ENCODE measurements around the gene KDM2B. TPM values are rescaled to one million over a fixed set of nuclear protein-coding genes. Genes with fewer than 3 reads are reported as not detected.

KDM2B gene
- total and polyA plus RNA-seq, 2 donors (not counting 3 experiments of a cell fraction or from before 2014, with no cell fraction given), result 26.8 to 37.3 TPM

DNA sequence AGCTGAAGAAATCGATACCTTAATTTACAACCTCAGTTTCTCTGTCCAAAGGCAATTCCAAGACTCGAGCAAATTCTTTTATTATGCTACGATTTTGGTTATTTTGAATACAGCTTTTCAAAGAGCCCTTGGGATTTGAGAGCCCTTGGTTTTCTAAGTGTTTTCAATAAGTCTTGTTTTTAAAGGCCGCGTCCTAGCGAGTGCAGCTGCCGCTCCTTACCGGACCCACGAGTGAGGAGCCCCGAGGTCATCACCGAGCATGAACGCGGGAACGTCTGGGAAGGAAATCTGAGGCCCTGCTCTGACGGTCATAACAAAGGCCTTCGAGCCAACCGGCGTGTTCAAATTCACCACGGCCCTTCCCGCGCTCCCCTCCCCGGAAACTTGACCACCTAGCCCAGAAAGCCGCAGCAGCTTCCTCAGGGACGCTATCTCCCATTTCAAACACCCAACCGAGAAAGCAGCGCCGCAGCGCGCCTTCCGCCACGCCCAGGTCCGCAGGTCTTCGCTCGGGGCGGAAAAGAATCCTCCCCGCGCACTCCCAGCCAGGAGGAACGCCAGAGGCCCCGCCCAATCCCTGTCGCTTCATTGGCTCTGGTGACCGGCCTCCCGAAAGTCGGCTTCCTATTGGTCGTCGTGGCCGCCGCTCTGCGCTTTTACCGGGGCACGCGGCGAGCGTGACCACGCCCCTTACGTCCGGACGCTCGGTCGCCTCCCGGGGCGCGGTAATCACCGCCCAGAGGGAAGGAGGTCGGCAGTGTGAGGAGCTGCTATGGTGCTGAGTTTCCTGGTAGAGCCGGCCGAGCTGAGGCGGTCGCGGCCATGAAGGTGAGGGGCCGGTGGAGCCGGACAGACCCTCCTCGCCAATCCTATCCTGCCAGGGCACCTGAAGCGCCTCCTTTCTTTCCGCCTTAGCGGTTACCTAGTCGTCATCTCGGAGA is 181.2 kb downstream of the KDM2B start, which contains the start of gene RNF34:
RNF34 (plus strand) TSS at position 728 of the 941 bp plus-strand sequence; CDS start at position 823, 95 bp downstream.
- ChIA-PET CTCF (interaction anchor here (0.8 to 3.2 kb wide), 10 partner anchors 8 to 123 kb away, joined by 3 to 21 read pairs (median 4); partner anchors contain the start of gene ANAPC5), POLR2A (interaction anchor here (0.6 to 1.6 kb wide), 5 partner anchors 8 to 83 kb away, joined by 3 to 12 read pairs (median 5); partner anchors contain the start of gene ANAPC5)
- Histone ChIP-seq H3K9me3 (replicated peaks; ENCODE audit: control insufficient read depth, insufficient read depth, low read length) (no peaks in the 10 kb centered on the region), H3K4me3 (replicated peaks in 1 of 3; ENCODE audit: insufficient read depth in 1 of 3, low read depth in 1 of 3, low read length in 3 of 3) (peak within 1 kb of the TSS; percentile 68 to 86 (median 86)), H2AFZ (ENCODE audit: low read depth, low read length) (peak within 1 kb of the TSS; percentile 42), H3K36me3 (ENCODE audit: control insufficient read depth in 2 of 2, extremely low read depth in 1 of 2, insufficient read depth in 2 of 2, low read length in 2 of 2) (peaks cover 0 to 2% of the 10 kb centered on the region in 2 experiments), H3K27ac (ENCODE audit: insufficient read depth, low read depth, low read length) (peak within 1 kb of the TSS; percentile 55), H3K79me2 (ENCODE audit: control insufficient read depth, insufficient read depth, low read length) (peaks cover 28% of the 10 kb centered on the region), H3K27me3 (ENCODE audit: control insufficient read depth in 2 of 2, insufficient read depth in 2 of 2, low read length in 2 of 2) (no peaks in the 10 kb centered on the region), H3K4me1 (ENCODE audit: control insufficient read depth, extremely low read depth, insufficient read depth, low read length) (peaks cover 19% of the 10 kb centered on the region), H4K20me1 (replicated peaks; ENCODE audit: control insufficient read depth, extremely low read depth, insufficient read depth, low read length) (no peaks in the 10 kb centered on the region), H3K9me1 (replicated peaks; ENCODE audit: control insufficient read depth, extremely low read depth, insufficient read depth, low read length) (no peaks in the 10 kb centered on the region), H3K9ac (replicated peaks; ENCODE audit: extremely low read depth, insufficient read depth, low read length) (peak within 1 kb of the TSS; percentile 70), H3K4me2 (ENCODE audit: insufficient read depth, low read length) (peak within 1 kb of the TSS; percentile 85)
- FAIRE-seq (peak; percentile 97), DNase-seq (ENCODE audit: low read depth, low spot score) (peak; percentile 98)
- BruUV-seq (replicated peaks), result TSS peak; percentile 90
- TF ChIP-seq, protein P1, sequence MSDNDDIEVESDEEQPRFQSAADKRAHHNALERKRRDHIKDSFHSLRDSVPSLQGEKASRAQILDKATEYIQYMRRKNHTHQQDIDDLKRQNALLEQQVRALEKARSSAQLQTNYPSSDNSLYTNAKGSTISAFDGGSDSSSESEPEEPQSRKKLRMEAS (IDR thresholded peaks at IDR 0.05; ENCODE audit: insufficient read depth, insufficient read length), result peak; percentile 10
- TF ChIP-seq POLR2A (IDR thresholded peaks at IDR 0.05; ENCODE audit: low read depth, low read length), result peak; percentile 97
- TF ChIP-seq JUN (IDR thresholded peaks at IDR 0.05; ENCODE audit: borderline replicate concordance, insufficient read depth, insufficient read length, low read depth), result no peak
- peak; percentile 93 for TF ChIP-seq POLR2AphosphoS5 (IDR thresholded peaks at IDR 0.05; ENCODE audit: insufficient read depth, low read depth, low read length)
- dilution Hi-C loops (cut with MboI; ENCODE audit: extremely low pct_ligation_motif_present, low sequenced_read_pairs), result no loop called here
- intact Hi-C loops (cut with micrococcal nuclease), result loop anchor here (1.0 to 5.0 kb wide), 5 partner anchors 11 to 102 kb away; partner anchors contain the start of genes ANAPC5 and CAMKK2

GRCh38 chr12:121398355-121398754 is 182.5 kb downstream of the KDM2B start:
- CTCF ChIA-PET, result no interaction called here
- Histone ChIP-seq H3K4me2 (ENCODE audit: insufficient read depth, low read length) (no peak overlapping the region), H3K27ac (ENCODE audit: insufficient read depth, low read depth, low read length) (no peak overlapping the region), H4K20me1 (replicated peaks; ENCODE audit: control insufficient read depth, extremely low read depth, insufficient read depth, low read length) (no peaks in the 10 kb centered on the region), H3K9ac (replicated peaks; ENCODE audit: extremely low read depth, insufficient read depth, low read length) (no peak overlapping the region), H3K4me1 (ENCODE audit: control insufficient read depth, extremely low read depth, insufficient read depth, low read length) (peaks cover 19% of the 10 kb centered on the region), H2AFZ (ENCODE audit: low read depth, low read length) (no peak overlapping the region), H3K9me1 (replicated peaks; ENCODE audit: control insufficient read depth, extremely low read depth, insufficient read depth, low read length) (no peaks in the 10 kb centered on the region), H3K4me3 (replicated peaks in 1 of 3; ENCODE audit: insufficient read depth in 1 of 3, low read depth in 1 of 3, low read length in 3 of 3) (no peak overlapping the region), H3K27me3 (ENCODE audit: control insufficient read depth in 2 of 2, insufficient read depth in 2 of 2, low read length in 2 of 2) (no peaks in the 10 kb centered on the region), H3K79me2 (ENCODE audit: control insufficient read depth, insufficient read depth, low read length) (peaks cover 26% of the 10 kb centered on the region), H3K9me3 (replicated peaks; ENCODE audit: control insufficient read depth, insufficient read depth, low read length) (no peaks in the 10 kb centered on the region), H3K36me3 (ENCODE audit: control insufficient read depth in 2 of 2, extremely low read depth in 1 of 2, insufficient read depth in 2 of 2, low read length in 2 of 2) (no peaks in the 10 kb centered on the region)
- BruUV-seq (replicated peaks), result no TSS peak
- intact Hi-C loops (cut with micrococcal nuclease) (no loop called here), dilution Hi-C loops (cut with MboI; ENCODE audit: extremely low pct_ligation_motif_present, low sequenced_read_pairs) (no loop called here)
- POLR2A ChIA-PET, result no interaction called here
- FAIRE-seq (no peak), DNase-seq (ENCODE audit: low read depth, low spot score) (no peak)
- TF ChIP-seq GATA2 (IDR thresholded peaks at IDR 0.05; ENCODE audit: insufficient read depth, insufficient read length, low read depth, low read length), result no peak
- no peak for TF ChIP-seq EZH2 (IDR thresholded peaks at IDR 0.05; ENCODE audit: borderline replicate concordance, low read depth, low read length, severe bottlenecking)
- no peak for TF ChIP-seq MYC (IDR thresholded peaks at IDR 0.05; ENCODE audit: low read depth, low read length)
- no peak for TF ChIP-seq POLR2A (IDR thresholded peaks at IDR 0.05; ENCODE audit: low read depth, low read length)
